Right lobe of liver (tissue), 4 donors: ENCODE data around the gene AP3D1.

Experiments used
- POLR2A ChIP-seq: fragments of 450-650 bp; IDR thresholded peaks from one replicate; pipeline ENCODE4 v1.6.1; 2017; ENCODE audit warnings: antibody characterized with exemption, mild to moderate bottlenecking
- TF ChIP-seq, protein P1 (sequence below), 4 donors: fragments of 200-600 bp in 3 of 4; fragments of 450-650 bp in 1 of 4; IDR thresholded peaks; one replicate each; pipeline versions ENCODE4 v1.5.1 to v1.8.0; 2016 to 2022; ENCODE audit warnings: antibody characterized with exemption in 4 of 4, mild to moderate bottlenecking in 2 of 4
- donor health status: DM: no; HTN: no; CAD: no.
- donor health status: DM: no; HTN: no; CAD: no.
- donor health status: DM: no; HTN: yes; CAD: no.

DNA sequence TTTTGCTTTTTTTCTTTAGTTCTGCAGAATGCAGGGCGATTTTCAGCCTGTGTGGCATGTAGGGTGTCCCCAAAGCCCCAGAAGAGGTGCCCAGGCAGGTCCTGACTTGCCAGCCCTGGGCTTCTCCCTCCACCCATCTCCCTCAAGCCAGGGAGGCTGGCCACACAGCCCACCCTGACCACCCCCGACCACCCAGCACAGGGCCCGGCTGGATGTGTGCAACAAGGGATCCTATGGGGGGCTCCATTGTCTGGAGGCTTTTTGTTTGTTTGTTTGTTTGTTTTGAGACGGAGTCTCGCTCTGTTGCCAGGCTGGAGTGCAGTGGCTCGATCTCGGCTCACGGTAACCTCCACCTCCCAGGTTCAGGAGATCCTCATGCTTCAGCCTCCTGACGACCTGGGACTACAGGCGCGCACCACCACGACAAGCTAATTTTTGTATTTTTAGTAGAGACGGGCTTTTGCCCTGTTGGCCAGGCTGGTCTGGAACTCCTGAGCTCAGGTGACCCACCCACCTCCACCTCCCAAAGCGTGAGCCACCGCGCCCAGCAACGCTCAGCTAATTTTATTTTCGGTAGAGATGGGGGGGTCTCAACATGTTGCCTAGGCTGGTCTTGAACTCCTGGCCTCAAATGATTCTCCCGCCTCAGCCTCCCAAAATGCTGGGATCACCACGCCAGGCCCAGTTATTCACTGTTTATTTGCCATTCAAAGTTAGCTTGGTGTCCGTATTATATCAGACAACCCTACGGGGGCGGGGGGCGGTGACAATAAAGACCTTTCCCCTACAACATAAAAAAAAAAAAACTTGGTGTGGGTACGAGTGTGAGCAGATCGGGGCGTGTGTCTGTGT, 92.6 kb downstream of the AP3D1 start:
- TF ChIP-seq, protein P1, sequence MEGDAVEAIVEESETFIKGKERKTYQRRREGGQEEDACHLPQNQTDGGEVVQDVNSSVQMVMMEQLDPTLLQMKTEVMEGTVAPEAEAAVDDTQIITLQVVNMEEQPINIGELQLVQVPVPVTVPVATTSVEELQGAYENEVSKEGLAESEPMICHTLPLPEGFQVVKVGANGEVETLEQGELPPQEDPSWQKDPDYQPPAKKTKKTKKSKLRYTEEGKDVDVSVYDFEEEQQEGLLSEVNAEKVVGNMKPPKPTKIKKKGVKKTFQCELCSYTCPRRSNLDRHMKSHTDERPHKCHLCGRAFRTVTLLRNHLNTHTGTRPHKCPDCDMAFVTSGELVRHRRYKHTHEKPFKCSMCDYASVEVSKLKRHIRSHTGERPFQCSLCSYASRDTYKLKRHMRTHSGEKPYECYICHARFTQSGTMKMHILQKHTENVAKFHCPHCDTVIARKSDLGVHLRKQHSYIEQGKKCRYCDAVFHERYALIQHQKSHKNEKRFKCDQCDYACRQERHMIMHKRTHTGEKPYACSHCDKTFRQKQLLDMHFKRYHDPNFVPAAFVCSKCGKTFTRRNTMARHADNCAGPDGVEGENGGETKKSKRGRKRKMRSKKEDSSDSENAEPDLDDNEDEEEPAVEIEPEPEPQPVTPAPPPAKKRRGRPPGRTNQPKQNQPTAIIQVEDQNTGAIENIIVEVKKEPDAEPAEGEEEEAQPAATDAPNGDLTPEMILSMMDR (IDR thresholded peaks at IDR 0.05): no peak
- TF ChIP-seq POLR2A: no peak
